Stimulated activated CD4-positive, alpha-beta T cell treated with anti-CD3 and anti-CD28 coated beads, Interleukin-1b, Interleukin-23, amount 100 ng/mL, for 48 hours (primary cell): Measurements from ENCODE around the gene ZNF235.
"Not testable (repeated sequence)": the region's sequence is repeated elsewhere in the genome, so short reads cannot be mapped to it uniquely, and the experiment has no call there.

Source experiments
- DNase-seq: peaks from one replicate; pipeline ENCODE4 v3.0.0-alpha.2; 2020

ZNF235 gene

DNA sequence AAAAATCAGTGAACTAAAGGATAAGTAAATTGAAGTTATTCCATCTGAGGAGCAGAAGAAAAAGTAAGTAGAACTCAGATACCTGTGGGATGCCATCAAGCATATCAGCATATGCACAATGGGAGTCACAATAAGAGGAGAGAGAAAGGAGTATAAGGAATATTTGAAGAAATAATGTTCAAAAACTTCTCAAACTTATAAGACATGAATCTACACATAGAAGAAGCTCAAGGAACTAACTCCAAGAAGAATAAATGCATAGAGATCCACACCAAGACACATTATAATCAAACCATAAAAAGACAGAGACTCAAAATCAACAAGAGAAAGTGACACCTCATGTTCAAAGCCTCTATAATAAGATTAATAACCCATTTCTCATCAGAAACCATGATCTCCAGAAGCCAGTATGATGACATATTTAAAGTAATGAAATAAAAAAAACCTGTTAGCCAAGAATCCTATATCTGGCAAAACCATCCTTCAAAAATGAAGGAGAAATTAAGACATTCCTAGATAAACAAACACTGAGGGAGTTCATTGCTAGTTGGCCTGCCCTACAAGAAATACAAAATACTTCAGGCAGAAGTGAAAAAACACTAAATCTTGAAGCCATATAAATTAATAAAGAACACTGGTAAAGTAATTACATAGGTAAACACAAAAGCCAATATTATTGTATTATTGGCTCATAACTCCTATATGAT lies 49.0 kb downstream of the ZNF235 start:
- no peak for DNase-seq

DNA sequence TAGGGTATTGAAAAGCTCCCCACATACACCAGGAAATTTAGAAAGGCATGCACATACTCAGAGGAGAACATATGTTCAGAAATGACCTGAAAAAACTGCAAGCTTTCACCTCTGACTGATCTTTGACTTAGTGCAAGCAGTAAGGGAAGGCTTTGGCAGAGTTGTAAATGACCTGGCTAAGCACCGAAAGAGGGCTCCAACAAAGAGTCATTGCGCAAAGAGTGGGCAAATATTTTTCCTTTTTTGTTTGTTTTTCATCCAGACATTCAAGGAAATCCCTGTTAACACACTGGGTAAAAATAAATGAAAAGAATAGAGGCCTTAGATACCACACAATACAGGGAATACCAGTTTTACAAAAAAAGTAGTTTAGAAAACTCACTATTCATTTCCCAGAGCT lies 50.3 kb downstream of the ZNF235 start:
- DNase-seq: no peak

DNA sequence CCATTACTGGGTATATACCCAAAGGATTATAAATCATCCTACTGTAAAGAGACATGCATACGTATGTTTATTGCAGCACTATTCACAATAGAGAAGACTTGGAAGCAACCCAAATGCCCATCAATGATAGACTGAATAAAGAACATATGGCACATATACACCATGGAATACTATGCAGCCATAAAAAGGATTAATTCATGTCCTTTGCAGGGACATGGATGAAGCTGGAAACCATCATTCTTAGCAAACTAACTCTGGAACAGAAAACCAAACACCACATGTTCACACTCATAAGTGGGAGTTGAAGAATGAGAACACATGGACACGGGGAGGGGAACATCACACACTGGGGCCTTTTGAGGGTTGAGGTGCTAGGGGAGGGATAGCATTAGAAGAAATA lies 51.4 kb downstream of the ZNF235 start:
- DNase-seq: not testable (repeated sequence)

DNA sequence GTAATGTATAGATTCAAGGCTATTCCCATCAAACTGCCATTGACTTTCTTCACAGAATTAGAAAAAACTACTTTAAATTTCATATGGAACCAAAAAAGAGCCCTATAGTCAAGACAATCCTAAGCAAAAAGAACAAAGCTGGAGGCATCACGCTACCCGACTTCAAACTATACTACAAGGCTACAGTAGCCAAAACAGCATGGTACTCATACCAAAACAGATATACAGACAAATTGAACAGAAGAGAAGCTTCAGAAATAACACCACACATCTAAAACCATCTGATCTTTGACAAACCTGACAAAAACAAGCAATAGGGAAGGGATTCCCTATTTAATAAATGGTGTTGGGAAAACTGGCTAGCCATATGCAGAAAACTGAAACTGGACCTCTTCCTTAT lies 52.5 kb downstream of the ZNF235 start:
- not testable (repeated sequence) for DNase-seq

DNA sequence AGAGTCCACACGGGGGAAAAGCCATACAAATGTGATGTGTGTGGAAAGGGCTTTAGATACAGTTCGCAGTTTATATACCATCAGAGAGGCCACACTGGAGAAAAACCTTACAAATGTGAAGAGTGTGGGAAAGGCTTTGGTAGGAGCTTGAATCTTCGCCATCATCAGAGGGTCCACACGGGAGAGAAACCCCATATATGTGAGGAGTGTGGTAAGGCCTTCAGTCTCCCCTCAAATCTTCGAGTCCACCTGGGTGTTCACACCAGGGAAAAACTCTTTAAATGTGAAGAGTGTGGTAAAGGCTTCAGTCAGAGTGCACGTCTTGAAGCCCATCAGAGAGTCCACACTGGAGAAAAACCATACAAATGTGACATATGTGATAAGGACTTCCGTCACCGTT lies 68.4 kb downstream of the ZNF235 start:
- no peak for DNase-seq
